GM21526 (cell line): Measurements from ENCODE around the gene ALOXE3.
"Not testable (repeated sequence)": the region's sequence is repeated elsewhere in the genome, so short reads cannot be mapped to it uniquely, and the experiment has no call there.

ENCODE experiments used
- ATAC-seq: cut with Tn5 transposase; IDR thresholded peaks from one replicate; pipeline ENCODE4 v1.9.1; 2021; ENCODE audit warnings: moderate library complexity; ENCODE audit not compliant: unreplicated experiment, low FRiP score

ALOXE3 gene

DNA sequence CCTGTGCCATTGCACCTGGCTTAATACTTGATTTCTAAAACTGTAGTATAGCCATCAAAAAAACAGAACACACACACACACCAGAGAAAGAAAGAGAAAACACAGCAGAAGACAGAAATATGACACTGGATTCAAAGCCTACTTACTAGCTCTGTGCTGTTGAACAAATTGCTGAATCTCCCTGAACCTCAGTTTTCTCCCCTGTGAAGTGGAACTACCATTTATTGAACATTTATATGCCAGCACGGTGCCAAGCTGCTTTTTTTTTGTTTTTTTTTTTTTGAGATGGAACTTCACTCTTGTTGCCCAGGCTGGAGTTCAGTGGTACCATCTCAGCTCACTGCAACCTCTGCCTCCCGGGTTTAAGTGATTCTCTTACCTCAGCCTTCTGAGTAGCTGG lies 17.6 kb downstream of the ALOXE3 start:
- no peak for ATAC-seq

DNA sequence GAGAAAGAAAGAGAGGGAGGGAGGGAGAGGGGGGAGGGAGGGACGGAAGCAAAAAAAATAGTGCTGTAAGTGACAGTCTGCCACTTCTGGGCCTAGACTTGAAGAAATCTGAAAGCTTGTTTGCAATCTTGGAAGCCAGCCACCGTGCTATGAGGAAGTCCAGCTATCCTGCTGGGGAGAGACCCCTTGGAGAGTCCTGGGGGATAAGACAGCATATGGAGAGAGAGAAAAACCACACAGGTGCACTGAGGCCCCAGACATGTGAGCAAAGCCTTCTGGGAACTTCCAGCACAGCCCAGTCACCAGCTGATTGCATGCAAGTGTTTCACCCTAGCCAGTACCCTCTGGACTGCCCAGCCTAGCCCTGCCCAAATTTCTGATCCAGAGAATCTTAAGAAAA lies 18.2 kb downstream of the ALOXE3 start:
- no peak for ATAC-seq

DNA sequence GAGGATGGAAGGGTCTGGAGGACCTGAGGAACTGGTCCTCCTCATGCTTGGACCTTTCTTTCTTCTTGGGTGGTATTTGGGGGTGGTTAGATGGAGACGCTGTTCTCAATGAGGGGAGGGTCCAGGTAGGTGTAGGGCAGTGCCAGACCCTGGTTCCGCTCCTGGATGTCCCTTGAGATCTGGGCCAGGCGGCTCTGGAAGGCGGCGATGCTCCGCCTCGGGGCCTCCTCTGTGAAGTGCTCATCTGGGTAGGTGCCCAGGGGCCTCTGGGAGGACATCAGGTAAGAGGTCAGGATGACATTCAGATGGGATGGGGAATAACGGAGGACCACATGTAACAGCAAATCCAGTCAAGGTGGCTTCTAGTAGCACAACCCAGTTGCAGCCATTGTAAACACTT lies 21.8 kb downstream of the ALOXE3 start:
- ATAC-seq = no peak

DNA sequence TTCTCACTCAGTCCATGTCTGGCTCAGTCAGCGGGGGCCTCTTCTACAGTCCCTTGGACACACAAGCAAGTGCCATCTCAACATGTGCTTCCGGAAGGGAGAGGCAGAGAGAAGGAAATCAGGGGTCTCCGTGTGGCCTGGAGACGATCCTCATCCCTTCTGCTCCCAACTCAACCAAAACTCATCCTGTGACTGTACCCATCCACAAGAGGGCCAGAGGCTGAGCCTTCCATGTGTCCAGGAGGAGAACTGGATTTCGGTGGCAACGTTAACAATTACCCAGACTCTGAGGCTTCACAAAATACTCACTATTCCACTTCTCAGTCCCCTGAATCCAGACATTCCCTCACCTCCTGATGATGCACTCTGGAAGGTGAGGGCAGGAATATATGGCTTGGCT lies 23.0 kb downstream of the ALOXE3 start:
- no peak for ATAC-seq

- no peak for ATAC-seq
These were observed 27.2 kb downstream of the ALOXE3 start for GRCh38 chr17:8091033-8091687.

GRCh38 chr17:8089728-8090127 lies 28.6 kb downstream of the ALOXE3 start:
- no peak for ATAC-seq

DNA sequence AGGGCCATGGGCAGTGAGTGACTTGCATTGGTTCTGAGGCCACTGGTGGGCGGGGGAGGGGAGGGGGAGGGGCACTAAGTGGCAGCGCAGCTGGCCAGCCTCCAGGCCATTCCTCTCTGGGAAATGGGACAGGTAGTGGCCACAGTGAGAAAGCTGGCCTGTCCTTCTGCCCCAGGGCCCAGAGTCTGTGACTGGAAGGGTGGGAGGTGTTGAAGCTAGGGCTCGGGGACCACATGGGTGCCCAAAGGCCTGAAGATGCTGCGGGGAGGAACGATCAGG lies 30.4 kb downstream of the ALOXE3 start:
- ATAC-seq = no peak

- no peak for ATAC-seq
These were observed 31.0 kb downstream of the ALOXE3 start, which contains the start of gene ALOX12B for GRCh38 chr17:8087075-8087951. Gene ALOX12B, minus strand, starts transcription at chr17:8087716. Its CDS starts 274 bp downstream, at chr17:8087442.

- no peak for ATAC-seq
These were observed 34.1 kb downstream of the ALOXE3 start for GRCh38 chr17:8084250-8084649.

DNA sequence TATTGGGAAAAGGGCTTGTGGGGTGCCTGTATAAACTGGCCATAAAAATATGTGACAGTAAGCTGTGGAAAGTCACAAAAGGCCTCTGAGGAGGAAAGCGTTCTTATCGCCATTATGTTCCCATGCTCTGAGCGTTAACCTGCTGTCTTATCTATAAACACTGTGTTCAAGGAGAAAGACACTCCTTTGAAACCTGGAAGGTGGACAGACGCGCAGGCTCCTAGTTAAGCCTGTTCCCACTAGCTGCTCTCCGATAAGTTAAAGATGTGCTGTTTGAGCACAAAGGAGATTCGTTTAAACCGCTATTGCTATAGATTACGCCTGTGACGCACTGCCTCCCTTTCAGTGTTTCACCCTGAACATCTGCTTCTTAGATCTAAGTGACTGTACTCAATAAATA lies 36.0 kb downstream of the ALOXE3 start:
- no peak for ATAC-seq

- no peak for ATAC-seq
These were observed 36.4 kb downstream of the ALOXE3 start for GRCh38 chr17:8081876-8082275.

DNA sequence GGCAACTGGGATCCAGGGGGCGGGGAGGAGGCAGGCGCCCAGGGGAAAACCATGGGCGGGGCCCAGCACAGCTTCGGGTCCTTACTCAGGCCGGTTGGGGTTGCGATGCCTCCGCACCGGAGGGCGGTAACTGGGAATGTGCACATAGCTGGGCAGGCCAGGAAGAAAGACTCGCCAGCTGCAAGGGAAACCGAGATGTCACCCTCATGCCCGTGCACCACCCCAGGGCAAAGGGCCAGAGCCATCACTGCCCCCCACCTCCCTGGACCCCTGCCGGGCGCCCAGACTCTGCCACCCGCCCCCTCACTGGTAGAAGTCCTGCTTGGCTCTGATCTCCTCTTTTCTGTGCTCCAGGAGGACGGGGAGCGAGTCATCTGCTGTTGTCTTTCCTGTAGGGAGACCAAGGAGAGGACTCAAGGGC lies 37.5 kb downstream of the ALOXE3 start:
- no peak for ATAC-seq

GRCh38 chr17:8080208-8080798 lies 38.0 kb downstream of the ALOXE3 start:
- ATAC-seq = no peak

DNA sequence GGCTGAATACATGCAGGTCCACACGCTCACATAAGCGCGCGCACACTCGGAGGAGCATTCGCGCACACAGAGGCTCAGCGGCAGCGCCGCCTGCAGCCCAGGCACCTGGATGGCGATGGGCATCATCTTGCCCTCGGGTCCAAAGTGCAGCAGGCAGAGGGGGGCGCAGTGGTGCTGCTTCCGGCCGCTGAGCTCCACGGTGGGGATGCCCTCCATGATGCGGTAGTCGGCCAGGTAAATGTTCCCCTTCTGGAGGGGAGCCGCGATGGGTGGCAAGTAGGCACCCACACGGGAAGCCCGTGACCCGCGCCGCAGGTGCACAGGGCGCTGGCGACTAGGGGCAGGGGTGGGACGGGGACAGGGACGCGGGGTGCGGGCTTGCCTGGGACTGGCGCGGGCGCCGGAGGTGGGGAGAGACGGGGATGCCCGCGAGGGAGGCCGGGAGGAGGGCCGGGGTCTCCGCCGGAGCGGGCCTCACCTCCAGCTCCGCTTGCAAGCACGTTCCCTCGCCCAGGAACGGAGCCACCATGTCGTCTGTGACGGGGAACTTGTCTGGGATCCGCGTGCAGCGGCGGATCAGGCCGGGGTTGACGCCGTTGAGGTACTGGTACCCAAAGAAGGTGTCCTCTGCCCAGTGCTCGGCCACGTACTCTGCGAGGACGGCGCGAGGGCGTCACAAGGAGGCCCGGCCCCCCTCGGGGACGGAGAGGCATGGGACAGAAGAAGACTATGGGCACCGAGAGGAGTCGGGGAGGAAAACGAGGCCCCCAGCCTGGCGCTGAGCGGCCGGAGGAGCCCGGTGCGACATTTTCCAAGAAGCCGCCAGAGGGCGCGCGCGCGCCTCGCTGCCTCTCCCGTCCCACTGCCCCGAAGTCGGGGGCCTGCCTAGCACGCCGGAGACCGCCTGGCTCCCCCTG lies 38.8 kb downstream of the ALOXE3 start:
- peak; percentile 58 for ATAC-seq

GRCh38 chr17:8077939-8078338 lies 40.4 kb downstream of the ALOXE3 start:
- ATAC-seq = not testable (repeated sequence)

DNA sequence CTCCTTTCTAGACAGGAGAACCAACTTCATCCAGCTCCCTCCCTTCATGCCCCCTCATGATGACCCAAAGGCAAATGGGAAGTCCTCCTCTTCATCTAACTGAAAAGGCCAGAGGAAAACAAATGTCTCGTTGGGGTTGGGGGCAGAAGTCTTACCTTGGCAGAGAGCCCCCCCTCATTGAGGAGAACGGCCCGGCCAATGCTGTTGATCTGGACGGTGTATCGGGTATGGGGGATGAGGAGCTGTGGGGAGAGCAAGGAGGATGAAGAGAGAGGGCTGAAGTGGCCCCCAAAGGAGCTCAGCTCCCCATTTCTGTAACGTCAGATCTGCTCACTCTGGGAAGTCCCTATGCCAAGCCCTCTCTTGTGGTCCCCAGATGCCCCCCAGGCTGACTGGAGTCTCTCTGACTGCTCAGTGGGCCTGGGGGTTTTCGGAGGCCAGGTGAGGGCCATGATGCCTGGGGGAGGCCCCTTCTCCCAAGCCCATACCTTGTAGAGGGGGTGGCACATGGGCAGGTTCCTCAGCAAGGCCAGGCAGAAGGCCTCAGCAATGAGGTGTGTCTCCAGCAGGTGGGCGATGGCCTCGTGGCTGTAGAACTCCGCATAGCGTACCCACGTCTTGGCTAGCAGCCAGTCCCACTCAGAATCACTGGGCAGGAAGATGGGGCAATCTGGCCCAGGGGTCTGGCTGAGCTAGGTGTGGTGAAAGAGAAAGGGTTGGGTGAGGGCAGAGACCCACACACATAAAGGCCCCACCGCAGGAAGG lies 41.6 kb downstream of the ALOXE3 start:
- ATAC-seq = no peak

DNA sequence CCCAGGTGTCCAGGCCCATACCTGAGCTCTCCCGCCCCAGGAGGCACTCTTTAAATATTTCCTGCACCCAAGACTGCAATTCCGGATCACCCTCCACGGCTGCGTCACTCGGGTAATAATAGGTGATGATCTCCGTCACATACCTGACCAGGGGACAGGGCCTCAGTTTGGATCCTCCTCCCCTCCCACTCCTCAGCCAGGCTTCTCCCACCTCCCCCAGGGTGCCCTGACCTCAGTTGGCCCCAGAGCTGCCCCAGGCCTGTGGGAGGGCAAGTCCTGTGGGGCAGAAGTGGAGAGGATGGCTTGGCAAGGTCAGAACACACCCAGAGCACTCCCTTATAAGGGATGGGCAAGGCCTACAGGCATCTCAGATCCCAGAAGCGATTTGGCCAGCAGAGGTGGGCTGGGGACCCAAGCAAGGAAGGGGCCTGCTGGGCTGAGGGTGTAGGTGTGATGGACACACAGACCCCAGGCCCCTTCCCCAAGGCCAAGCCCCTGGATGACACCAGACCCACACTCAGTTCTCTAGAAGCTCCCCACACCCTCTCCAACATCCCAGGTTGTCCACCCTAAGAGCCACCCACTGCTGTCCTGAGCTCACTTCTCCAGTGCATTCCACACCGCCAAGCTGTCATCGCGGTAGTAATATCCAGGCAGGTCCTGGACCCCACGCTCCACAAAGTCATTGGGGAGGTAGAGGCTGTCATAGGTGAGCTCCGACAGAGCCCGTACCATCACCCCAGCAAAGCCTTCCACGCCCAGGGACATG lies 42.6 kb downstream of the ALOXE3 start:
- ATAC-seq = no peak

GRCh38 chr17:8075081-8075480 lies 43.2 kb downstream of the ALOXE3 start:
- ATAC-seq = no peak

- no peak for ATAC-seq
These were observed 43.8 kb downstream of the ALOXE3 start for GRCh38 chr17:8074554-8074953.
